AG04449 (cell line): Measurements from ENCODE around the gene KIAA0408.

Experiments
- CTCF ChIA-PET: fragments of 350-600 bp; formaldehyde crosslinking; extraction: SDS; loops from one replicate; lab custom pipeline; 2021; ENCODE audit warnings: antibody characterized with exemption; lab: Yijun Ruan, JAX
- POLR2A ChIA-PET: fragments of 400-600, 350-600 bp; formaldehyde crosslinking; extraction: SDS; loops from one replicate; lab custom pipeline; 2020; ENCODE audit warnings: antibody characterized with exemption, inconsistent platforms; lab: Yijun Ruan, JAX
- DNase-seq: peaks from one replicate; pipeline ENCODE4 v3.0.0-alpha.2; 2010; ENCODE audit warnings: low read depth, low spot score
- H3K4me3 ChIP-seq: 2 replicates; pipeline ENCODE4 v1.5.1; 2011; ENCODE audit warnings: low read depth, mild to moderate bottlenecking, control low read depth, low read length
- TF ChIP-seq, protein P1 (sequence below): IDR thresholded peaks from one replicate; pipeline ENCODE4 v1.5.1; 2011; ENCODE audit warnings: mild to moderate bottlenecking, moderate library complexity, low read length, control low read depth, inconsistent platforms; ENCODE audit not compliant: insufficient read depth; ENCODE audit errors: missing control alignments

KIAA0408 gene

DNA sequence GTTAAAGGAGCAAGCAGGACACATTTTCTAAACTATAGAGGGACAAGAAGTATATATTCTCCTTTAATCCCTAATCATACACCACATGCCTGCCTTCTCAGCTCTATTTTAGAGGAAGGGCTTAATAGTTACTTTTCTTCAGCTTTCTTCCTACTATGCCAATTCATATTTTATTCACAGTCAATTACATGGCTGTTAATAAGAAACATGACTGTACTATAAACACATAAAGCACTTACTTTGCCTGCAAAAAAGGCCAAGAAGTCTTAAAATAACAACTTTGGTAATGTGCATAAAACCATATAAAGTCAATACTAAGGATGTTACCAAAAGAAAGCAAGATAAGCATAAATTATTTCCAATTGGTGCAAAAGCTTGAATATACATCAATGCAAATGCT lies 6.4 kb downstream of the KIAA0408 start:
- TF ChIP-seq, protein P1, sequence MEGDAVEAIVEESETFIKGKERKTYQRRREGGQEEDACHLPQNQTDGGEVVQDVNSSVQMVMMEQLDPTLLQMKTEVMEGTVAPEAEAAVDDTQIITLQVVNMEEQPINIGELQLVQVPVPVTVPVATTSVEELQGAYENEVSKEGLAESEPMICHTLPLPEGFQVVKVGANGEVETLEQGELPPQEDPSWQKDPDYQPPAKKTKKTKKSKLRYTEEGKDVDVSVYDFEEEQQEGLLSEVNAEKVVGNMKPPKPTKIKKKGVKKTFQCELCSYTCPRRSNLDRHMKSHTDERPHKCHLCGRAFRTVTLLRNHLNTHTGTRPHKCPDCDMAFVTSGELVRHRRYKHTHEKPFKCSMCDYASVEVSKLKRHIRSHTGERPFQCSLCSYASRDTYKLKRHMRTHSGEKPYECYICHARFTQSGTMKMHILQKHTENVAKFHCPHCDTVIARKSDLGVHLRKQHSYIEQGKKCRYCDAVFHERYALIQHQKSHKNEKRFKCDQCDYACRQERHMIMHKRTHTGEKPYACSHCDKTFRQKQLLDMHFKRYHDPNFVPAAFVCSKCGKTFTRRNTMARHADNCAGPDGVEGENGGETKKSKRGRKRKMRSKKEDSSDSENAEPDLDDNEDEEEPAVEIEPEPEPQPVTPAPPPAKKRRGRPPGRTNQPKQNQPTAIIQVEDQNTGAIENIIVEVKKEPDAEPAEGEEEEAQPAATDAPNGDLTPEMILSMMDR = no peak
- CTCF ChIA-PET = no interaction called here
- POLR2A ChIA-PET = no interaction called here
- H3K4me3 ChIP-seq = no peak overlapping the region
- DNase-seq = no peak

DNA sequence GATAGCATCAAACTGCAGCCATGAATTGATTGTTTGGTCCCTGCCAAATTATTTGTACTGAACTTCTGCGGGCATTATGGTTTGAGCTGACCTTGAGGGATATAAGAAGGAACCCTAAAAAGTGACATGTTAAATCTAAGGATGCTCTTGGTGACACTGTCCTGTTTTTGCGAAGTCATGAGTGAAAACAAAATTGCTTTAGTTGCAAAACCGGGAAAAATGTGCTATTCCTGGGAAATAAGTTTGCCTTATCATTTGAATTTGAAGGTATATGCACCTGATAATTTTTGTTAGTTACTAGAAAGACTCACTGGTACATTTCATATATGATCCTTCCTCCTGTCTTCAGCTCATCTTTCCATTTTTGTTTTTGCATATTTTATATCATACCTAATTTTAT lies 7.8 kb downstream of the KIAA0408 start:
- ChIA-PET CTCF (interaction anchor here (1.0 kb wide), 1 partner anchor 66 kb away, joined by 4 read pairs; no protein-coding TSS in a partner anchor), POLR2A (no interaction called here)
- no peak overlapping the region for H3K4me3 ChIP-seq
- TF ChIP-seq, protein P1 = no peak
- DNase-seq = no peak

DNA sequence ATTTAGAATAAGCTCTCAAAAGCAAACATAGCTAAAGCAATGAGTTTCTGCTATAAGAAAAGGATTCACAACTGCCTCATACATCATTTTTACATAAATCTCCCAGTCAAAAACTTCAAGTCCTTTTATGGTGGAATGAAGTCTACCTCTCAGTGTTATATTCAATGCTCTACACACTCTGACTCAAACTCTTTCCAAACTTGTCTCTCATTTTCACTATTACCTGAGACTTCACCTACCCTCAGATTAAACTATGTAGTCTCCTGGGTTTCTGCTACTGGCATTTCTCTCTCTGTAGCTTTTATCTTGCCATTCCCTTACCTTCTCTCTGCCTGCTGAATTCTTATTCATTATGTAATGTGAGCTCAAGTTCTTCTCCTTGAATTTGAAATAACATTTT lies 11.4 kb downstream of the KIAA0408 start:
- TF ChIP-seq, protein P1 = no peak
- ChIA-PET CTCF (interaction anchor here (0.8 to 1.2 kb wide), 4 partner anchors 16 to 146 kb away, joined by 3 read pairs; no protein-coding TSS in a partner anchor), POLR2A (no interaction called here)
- H3K4me3 ChIP-seq = no peak overlapping the region
- DNase-seq = no peak

DNA sequence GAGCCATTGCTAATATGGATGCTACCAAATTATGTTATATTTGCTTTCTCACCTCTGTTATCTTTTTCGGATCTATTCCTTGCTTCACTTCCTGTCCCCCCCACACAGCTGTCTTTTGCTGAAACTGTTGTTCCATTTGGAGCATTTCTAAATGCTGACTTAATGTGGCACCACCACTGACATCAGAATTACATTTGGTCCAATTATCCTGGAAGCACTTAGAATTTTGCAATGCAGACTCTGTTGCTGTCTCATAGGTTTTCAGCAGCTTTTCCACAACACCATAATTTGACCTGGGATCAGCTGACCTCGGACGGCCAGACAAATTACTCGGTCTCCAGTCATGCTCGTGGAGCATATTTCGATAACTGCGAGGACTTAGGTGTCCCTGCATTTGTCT lies 12.8 kb downstream of the KIAA0408 start:
- CTCF ChIA-PET = interaction anchor here (1.3 kb wide), 1 partner anchor 104 kb away, joined by 3 read pairs; no protein-coding TSS in a partner anchor
- no peak for DNase-seq
- TF ChIP-seq, protein P1 = no peak
- POLR2A ChIA-PET = no interaction called here
- H3K4me3 ChIP-seq = no peak overlapping the region

DNA sequence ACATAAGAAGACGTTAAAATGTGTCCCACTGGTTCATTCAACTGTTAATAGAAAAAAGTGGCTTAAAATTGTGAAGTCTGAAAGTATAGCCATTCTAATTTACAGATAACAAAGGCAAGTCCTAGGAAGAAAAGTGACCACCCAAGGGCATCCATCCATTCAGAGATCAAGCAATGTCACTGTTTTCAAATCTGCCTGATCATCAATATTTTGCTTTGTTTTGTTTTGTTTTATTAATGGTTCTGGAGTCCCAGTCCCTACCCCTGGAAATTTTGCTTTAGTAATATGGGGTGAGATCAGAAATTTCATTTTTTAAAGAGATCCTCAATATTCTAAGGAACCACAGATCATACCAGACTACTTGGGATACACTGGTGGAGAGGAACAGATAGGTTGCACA lies 17.3 kb downstream of the KIAA0408 start:
- ChIA-PET POLR2A (no interaction called here), CTCF (interaction anchor here (1.5 kb wide), 2 partner anchors 10 to 21 kb away, joined by 3 read pairs; no protein-coding TSS in a partner anchor)
- no peak overlapping the region for H3K4me3 ChIP-seq
- no peak for DNase-seq
- TF ChIP-seq, protein P1 = no peak

DNA sequence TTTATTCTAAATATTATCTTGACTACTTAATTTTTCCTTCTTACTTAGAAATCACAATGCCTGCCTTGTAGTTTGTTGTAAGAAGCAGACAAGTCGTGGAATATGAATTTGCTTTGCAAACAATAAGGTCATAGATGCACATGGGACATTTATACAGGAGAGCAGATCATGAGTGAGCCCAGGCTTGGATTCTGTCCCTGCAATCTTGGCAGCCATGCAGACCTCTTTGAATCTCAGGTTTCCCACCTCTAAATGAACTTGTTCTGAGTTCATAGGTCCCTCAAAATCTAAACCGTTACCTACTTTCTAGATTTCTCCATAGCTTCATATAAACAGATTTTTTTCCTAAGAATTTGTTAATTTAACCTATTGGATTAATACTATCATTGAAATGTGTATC lies 19.5 kb downstream of the KIAA0408 start:
- no peak for DNase-seq
- CTCF ChIA-PET = no interaction called here
- POLR2A ChIA-PET = no interaction called here
- no peak overlapping the region for H3K4me3 ChIP-seq
- TF ChIP-seq, protein P1 = no peak
